HG02610 (cell line): ENCODE results near the gene PLEKHM1.

ENCODE experiments used
- ATAC-seq: cut with Tn5 transposase; IDR thresholded peaks from one replicate; pipeline ENCODE4 v1.9.1; 2021; ENCODE audit warnings: mild to moderate bottlenecking, moderate library complexity; ENCODE audit not compliant: unreplicated experiment

The PLEKHM1 gene

DNA sequence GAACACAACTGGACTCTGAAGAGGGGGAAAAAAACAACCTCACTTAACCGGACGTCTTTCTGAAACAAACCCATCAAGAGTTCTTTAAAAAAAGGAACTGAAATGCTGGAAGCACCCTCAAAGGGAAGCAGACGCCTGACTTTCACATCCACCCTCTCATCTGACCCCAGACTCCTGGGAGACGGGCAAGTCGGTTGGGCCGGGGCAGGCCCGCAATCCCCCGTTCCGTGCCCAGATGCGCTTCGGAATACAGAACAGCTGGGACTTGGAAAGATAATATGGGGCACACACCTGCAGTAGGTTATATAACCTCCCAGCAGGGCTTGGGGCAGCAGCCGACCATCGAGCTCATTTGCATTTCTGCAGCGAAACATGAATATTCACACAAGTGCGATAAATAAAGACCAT, 61.6 kb downstream of the PLEKHM1 start:
- ATAC-seq = no peak

DNA sequence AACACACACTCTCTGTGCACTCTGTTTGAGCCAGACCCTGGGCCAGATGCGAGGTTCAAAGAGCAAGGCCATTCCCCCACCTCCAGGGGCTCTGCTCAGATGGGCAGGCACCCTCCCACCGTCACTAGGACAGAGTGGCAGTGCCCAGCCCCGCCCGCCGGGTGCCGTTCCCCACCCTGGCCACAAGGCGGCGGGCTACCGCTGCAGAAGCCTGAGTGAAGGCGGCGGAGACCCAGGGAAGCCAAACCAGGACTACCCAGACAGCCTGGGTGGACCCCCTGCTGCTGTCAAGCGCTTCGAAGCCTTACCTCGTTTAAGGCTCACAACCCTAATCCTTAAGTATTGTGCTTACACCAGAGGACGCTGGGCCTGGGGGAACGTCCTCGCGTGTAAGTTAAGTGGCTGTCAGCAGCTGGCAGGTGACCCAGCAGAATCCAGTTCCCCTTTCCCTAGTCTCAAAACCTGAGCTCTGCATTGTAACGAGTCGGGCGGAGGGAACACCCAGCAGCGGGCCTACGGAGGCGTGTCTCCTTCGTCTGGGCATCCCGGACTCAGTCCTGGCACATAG, 62.4 kb downstream of the PLEKHM1 start:
- ATAC-seq = peak; percentile 47

DNA sequence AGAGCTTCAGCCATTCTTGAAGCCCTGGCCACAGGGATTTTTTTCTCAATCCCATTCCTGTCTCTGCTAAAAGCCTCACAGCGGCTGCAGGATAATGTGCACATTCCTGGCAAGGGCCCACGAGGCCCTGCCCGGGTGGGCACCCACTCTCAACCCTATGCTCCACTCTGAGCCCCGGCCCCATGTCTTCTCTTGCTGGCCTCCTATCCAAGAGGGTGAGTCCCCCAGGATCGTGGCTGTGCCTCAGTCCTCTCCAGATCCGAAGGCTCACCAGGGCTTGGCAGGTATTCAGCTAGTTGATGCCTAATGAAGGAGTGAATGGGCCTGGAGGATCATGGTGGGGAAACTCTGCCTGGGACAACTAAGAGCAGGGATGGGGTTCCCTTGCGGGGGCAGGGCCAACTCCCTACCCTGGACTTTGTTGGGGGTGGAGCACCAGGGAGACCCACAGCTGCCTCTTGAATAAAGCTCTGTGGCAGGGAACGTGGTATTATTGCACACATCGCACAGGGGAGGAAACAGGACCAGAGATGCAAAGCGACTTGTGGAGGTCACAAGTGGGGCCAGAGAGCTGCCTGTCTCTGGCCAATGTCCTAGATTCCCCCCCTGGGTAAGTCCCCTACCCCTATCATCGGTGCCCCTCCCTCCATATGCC, 63.2 kb downstream of the PLEKHM1 start:
- no peak for ATAC-seq

DNA sequence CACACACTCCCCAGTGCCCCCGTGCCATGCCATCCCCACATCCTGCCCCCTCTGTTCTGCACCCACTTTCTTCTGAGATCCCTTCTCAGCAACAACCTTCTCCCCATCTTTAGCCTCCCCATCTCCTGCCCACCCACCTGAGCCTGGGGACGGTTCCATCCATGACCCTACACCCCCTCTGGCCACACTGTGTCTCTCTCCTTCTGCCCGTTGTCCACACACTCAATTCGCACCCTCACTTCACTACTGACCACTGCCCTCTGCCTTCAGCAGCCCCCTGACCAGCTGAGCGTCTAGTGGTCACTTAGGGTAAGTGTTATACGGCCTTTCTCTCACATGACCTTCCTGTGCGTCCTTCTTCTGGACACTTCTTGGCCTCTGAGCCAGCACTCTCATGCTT, 64.0 kb downstream of the PLEKHM1 start:
- no peak for ATAC-seq

DNA sequence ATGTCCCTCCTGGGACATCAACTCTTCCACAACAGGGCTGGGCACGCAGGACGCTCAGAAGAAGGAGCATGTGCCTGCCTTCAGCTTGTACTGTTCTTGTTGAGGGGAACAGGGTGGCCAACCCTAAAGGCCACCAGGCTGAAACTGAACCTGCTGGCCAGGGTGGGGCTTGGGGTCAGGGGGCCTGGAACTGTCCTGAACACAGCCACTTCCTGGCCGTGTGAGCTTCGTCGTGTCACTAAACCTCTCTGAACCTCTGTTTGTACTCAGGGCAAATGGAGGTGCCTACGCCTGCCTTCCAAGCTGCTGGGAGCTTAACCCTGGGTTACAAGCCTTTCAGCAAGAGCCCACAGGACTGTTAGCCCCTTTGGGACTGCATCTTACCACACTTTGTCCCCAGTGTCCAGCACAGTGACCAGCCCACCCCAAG, 64.5 kb downstream of the PLEKHM1 start:
- no peak for ATAC-seq

DNA sequence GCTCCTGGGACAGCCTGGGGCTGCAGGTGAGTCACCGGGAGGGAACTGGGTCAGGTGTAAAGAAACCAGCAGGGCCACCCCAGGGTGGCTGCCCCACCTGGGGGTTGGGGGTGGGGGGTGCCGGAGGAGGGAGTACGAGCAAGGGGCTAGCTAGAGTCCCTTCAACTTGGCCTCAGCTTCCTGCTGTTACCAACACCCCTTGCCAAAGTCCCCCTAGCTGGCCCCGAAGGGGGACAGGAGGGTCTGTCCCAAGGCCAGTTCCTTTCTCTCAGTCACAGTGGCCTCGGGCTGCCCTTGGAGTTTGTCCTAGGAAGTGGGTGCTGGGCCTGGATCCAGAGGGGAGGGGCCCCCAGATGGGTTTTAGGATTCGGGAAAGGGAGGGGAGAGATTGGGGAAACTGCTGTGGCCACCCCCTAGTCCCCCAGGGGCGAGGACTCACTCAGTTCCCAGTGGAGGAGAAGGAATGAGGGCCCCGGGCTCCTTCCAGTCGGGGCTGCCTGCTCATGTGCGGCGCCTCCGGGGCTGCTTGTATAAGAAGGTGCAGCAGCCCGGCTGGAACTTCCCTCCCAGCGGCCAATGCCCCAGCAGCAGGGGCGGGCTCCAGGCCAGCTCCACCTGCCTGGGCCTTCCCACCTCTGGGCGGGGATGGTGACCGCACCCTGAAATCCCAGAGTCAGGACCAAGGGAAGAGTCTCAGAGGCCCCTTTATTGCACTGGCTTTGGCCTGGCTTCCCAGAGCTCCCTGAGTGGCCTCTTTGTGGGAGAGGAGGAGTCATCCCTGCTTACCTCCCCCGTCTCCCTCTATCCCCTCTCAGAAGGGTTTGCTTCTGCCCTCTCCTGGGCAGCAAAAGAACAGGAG, 65.2 kb downstream of the PLEKHM1 start:
- ATAC-seq = no peak

DNA sequence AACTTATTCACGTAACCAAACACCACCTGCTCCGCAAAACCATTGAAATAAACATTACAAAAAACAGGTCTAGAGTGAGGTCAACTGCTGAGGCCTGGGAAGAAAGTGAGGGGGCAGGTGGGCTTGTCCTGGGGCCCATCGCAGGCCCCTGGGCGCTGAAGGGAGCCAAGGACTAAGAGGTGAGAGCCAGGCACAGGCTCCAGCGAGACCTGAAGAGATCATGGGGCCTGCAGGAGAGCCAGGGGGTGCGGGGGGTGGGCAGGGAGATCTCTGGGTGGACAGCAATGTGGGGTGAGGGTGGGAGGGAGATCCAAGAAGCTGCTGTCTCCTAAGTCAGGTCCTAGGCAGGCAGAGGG, 65.8 kb downstream of the PLEKHM1 start:
- ATAC-seq = no peak

DNA sequence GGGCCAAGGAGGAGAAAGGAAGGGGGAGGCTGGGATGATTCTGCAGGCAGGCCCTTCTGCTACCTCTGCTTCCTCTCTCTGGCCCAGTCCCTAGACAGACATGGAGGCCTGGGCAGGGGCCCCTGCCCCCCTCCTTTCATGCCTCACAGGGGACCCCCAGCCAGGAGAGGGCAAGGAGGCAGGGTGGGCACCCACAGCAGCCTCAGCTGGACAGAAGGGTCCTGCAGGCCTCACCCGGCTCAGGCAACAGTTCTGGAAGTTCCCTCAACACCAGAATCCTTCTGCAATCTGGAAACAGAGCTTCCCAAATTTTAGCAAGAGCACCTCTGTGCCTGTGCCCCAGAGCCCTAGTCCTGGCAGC, 66.6 kb downstream of the PLEKHM1 start:
- no peak for ATAC-seq

DNA sequence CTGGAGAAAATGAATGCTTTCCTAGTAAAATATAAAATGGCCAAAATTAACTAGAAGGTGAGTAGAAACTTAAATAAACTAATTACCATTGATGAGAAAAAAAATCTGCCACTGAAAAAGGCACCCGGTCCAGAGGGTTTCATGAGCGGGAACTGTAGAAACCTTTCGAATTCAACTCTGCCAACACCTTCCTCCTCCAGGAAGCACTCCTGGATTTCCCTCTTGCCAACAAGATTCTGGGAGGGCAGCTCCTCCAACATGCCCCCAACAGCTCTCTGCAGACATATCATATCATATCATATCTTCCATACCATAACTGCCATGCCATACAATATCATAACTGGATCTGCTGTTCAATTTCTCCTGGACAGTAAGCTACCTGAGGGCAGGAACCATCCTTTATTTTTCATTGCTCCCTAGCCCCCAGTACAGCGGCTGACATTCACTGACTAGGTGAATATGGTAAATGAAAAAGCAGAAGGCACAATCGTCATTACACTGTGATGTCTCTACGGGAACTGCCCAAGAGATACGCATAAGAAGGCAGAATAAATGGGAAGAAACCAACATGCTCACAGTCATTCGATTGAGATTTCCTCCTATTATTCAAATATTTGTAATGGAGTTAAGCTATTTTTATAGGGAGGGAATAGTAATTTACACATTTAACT, 67.1 kb downstream of the PLEKHM1 start:
- no peak for ATAC-seq

DNA sequence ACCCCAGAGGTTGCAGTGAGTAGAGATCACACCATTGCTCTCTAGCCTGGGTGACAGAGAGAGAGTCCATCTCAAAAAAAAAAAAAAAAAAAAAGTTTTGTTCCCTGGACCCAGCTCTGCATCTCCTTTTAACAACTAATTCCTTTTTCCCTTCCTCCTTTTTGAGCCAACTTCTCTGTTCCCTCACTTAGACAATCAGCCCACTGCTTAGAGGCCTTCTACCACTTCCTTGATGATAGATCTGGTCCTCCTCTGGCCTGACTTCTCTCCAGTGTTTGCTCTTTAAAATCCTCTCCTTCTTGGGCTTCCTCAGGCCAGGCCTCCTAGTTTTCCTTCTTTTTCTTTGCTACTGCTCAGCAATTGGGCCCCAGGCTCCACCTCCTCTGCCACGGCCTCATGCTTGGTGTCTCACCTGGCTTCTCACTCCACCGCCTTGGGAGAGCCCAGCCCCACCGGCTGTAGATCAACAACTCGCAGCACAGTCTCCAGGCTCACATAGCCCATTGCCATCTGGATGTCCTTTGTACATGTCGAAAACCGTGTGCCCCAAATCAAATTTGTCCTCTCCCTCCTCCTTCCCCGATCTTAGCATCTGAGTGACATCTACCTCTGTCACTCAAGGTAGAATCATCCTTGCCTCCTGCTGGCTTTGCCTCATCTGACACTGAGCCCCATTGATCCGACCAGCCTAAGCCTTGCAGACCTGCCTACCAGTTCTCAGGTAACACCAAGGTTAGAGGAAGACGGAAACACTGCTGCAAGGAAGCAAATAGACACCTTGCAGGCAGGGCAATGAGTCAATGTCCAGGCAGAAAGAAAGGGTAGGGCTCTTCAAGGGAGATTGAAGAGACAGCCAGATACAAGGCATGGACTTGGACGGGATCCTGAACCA, 75.3 kb downstream of the PLEKHM1 start:
- no peak for ATAC-seq

DNA sequence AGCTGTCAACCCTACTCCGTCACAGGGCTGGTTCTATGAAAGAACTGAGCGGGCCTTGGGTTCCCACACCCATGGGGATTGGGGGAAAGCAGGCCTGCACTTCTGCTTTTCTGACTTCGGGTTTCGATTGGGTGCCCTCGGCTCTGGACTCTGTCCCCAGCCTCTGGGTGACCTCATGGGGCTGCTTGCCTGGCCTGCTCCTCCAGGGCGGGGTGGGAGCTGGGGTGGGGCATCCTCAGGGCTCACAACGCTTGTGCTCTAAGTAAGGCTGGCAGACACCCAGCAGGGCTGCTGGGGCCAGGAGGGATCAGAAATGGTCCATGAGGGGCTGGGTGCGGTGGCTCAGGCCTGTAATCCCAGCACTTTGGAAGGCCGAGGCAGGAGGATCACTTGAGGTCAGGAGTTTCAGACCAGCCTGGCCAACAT, 77.0 kb downstream of the PLEKHM1 start:
- no peak for ATAC-seq

DNA sequence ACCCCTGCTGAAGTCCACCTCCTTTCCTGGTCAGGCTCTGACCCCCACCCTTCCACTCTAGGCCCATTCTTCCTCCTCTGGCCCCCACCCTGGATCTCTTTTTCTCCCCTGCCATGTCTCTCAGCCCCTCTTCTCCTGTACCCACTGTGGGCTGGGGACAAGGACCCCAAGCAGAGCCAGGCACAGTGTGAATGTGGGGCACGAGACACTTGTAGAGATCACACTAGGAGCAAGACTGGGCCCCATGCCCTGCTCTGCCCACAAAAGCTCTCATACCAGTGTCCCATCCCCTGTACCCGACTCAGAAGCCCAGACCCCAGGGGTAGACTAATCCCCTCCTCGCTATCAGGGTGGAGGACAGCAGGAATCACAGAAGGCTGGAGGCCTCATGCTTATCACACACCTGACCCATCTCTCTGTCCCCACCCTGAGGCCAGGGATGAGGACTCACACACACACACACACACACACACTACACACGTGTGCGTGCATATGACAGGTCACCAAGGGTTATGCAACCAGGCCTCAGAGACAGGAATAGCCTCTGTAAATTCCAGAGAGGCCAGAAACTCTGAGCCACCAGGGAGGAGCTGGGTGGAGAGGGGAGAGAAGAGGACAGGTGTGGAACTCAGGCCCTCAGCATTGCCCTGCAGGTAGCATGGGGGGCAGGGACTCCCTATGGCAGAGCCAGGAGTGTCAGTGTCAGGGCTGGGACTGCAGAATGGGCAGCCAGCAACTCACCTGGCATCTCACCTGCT, 79.0 kb downstream of the PLEKHM1 start:
- no peak for ATAC-seq

DNA sequence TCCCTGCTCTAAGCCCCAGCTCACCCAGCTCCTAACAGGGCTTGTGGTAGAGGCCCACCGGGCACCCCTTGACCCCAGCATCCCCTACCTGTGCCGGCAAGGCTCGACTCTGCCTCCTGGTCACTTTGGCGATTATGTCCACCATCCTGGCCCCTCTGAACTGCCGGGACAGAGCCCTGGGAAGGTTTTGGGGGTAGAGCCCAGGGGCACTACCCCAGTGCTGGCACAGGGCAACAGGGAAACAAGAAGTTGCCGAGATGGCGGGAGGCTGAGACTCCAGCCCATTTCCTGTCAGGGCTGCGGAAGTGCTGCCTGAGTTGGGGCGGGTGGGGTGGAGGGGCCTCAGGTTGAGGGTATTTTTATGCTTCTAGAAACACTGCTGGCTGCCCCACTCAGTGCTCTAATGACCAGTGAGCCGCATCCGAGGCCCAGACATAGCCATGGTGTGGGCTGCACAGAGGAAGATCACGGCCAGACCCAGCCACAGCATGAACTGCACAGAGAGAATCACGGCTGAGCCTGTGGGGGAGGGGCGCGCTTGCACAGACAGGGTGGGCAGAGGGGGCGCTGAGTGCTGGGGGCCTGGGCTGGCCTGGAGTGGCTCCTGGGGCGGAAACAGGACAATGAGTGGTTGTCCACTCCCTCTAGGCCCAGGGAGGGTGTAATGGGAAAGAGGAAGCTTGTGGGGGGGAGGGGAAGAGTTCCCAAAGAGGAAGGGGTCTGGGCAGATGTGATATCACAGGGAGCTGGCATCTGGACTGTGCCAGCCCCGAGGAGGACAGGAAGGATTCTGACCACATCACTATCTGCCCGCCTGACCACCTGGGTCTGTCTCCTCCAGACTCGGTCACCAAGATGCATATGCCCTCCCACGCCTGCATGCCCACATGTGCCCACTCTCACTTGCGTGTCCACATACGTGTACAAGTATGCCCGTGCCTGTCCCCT, 80.1 kb downstream of the PLEKHM1 start:
- peak; percentile 56 for ATAC-seq

DNA sequence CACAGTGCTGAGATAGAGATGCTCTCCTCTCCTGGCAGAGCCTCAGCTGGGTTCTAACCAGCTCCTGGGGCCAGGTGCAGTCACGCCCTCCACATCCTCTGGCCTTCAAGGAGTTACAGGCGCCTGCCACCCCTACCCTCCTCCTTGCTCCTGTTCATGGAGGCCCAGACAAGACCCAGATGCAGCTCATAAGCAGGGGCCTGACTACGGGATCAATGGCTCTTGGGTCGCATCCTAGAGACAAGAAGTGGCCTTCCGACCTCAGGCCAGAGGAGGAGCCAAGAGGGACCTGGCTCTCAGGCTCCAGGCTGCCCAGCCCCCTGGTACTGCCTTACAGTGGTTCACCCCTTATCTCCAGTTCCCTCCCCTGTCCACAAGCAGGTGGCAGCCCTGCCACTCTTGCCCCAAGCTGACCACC, 80.9 kb downstream of the PLEKHM1 start:
- ATAC-seq = no peak

DNA sequence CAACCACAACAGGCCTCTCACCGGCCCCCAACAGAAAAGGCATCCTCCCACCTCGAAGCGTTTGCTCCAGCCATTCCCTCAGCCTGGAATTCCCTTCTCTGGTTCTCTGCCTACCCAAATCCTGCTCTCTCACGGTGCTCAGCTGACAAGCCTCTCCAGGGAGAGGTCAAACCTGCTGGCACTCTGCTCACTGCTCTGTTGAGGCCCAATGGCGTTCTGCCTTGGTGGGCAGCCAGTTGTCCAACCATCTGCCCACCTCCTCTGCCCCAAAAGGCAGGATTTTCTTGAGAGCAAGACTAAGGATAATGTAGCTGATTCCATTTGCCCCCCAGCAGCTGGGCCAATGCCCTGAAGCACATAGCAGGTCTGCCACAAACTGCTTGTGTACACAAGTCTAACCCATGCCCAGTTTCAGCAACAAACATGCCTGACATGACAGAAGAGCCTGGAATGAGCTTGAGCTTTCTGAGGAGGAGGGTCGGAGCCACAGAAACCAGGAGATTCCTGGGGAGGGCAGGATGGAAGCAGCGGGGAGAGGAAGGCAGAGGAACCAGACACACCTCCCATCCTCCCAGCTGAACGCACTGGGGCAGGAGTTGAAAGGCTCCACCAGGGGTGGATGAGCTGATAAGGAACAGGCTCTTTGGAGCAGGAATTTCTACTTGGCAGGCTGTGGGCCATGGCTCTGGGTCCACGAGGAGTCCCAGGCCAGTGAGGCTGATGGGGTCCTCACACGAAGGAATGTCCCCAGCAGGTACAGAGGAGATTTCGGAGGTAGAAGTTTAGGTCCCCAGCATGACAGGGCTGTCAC, 81.7 kb downstream of the PLEKHM1 start:
- ATAC-seq = no peak

DNA sequence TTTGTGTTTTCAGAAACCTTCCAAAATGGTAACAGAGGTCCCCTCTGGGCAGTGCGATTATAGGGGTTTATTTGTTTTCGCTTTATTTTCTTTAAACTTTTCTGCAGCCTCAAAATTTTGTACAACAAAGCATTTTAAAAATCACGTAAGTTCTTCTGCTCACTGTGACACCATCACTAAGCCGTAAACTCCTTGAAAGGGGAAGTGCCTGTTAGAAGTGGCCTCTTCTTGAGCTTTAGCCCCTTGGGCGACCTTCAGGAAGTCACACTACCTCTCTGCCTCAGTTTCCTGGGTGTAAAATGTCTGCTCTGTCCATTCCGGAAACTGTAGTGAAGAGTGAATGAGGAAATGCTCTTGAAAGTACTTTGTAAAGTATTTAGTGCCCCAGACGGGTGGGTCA, 84.4 kb downstream of the PLEKHM1 start:
- no peak for ATAC-seq

DNA sequence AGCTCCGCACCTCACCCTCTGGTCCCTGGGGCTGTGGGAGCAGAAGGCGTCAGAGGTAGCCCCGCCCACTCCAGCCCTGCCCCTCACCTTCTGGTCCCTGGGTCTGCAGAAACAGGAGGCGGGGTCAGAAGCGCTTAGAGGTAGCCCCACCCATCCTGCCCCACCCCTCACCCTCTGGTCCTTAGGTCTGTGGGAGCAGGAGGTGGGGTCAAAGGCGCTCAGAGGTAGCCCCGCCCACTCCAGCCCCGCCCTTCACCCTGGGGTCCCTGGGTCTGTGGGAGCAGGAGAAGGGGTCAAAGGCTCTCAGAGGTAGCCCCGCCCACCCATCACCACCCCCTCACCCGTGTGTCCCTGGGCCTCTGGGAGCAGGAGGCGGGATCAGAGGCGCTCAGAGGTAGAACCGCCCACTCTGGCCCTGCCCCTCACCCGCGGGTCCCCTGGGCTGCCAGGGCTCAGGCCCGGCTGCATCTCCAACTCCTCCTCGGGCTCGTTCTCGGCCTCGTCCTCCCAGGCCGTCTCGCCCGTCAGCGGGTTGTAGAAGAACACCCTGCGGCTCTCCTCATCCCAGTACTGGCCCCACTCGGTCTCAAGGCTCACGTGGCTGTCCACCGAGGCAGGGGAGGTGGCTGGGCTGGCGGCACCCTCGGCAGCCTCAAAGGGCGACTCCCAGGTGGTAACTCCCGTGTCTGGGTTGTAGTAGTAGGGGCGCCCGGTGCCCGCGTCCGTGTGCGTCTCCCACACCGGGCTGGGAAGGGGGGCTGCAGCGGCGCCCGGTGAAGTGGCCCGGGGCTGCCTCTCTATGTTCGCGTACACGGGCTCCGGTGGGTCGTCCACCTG, 85.1 kb downstream of the PLEKHM1 start:
- no peak for ATAC-seq
